GM18511 (cell line): ENCODE measurements around the gene BORCS5.

Experiments used
- ATAC-seq: cut with Tn5 transposase; IDR thresholded peaks from one replicate; pipeline ENCODE4 v1.9.1; 2021; ENCODE audit warnings: mild to moderate bottlenecking, moderate library complexity; ENCODE audit not compliant: unreplicated experiment

Gene BORCS5

GRCh38 chr12:12428047-12428446, 71.2 kb downstream of the BORCS5 start:
- ATAC-seq: no peak

GRCh38 chr12:12428961-12429657, 72.2 kb downstream of the BORCS5 start:
- ATAC-seq: no peak

GRCh38 chr12:12432364-12432763, 75.5 kb downstream of the BORCS5 start:
- ATAC-seq: no peak

GRCh38 chr12:12433203-12433731, 76.4 kb downstream of the BORCS5 start:
- no peak for ATAC-seq

- no peak for ATAC-seq
Observed at GRCh38 chr12:12436831-12437345, 80.0 kb downstream of the BORCS5 start.

GRCh38 chr12:12439636-12440035, 82.8 kb downstream of the BORCS5 start:
- no peak for ATAC-seq

- ATAC-seq: no peak
Observed at GRCh38 chr12:12440784-12441428, 84.0 kb downstream of the BORCS5 start.

- no peak for ATAC-seq
Observed at GRCh38 chr12:12441429-12441807, 84.5 kb downstream of the BORCS5 start.

- ATAC-seq: no peak
Observed at GRCh38 chr12:12441843-12442461, 85.1 kb downstream of the BORCS5 start.

- no peak for ATAC-seq
Observed at GRCh38 chr12:12442548-12443071, 85.7 kb downstream of the BORCS5 start.

GRCh38 chr12:12443431-12443878, 86.6 kb downstream of the BORCS5 start:
- no peak for ATAC-seq

- ATAC-seq: no peak
Observed at GRCh38 chr12:12445165-12445881, 88.4 kb downstream of the BORCS5 start.

GRCh38 chr12:12445882-12446181, 89.0 kb downstream of the BORCS5 start:
- no peak for ATAC-seq

GRCh38 chr12:12446786-12447185, 89.9 kb downstream of the BORCS5 start:
- no peak for ATAC-seq

- ATAC-seq: no peak
Observed at GRCh38 chr12:12447236-12447635, 90.4 kb downstream of the BORCS5 start.

GRCh38 chr12:12447837-12448236, 91.0 kb downstream of the BORCS5 start:
- no peak for ATAC-seq

GRCh38 chr12:12449533-12450025, 92.7 kb downstream of the BORCS5 start:
- no peak for ATAC-seq

- no peak for ATAC-seq
Observed at GRCh38 chr12:12450043-12450471, 93.2 kb downstream of the BORCS5 start.

GRCh38 chr12:12451098-12451497, 94.2 kb downstream of the BORCS5 start:
- no peak for ATAC-seq

GRCh38 chr12:12452326-12452902, 95.5 kb downstream of the BORCS5 start:
- ATAC-seq: no peak
